Measurements from ENCODE around the gene SHISA7.

DNA sequence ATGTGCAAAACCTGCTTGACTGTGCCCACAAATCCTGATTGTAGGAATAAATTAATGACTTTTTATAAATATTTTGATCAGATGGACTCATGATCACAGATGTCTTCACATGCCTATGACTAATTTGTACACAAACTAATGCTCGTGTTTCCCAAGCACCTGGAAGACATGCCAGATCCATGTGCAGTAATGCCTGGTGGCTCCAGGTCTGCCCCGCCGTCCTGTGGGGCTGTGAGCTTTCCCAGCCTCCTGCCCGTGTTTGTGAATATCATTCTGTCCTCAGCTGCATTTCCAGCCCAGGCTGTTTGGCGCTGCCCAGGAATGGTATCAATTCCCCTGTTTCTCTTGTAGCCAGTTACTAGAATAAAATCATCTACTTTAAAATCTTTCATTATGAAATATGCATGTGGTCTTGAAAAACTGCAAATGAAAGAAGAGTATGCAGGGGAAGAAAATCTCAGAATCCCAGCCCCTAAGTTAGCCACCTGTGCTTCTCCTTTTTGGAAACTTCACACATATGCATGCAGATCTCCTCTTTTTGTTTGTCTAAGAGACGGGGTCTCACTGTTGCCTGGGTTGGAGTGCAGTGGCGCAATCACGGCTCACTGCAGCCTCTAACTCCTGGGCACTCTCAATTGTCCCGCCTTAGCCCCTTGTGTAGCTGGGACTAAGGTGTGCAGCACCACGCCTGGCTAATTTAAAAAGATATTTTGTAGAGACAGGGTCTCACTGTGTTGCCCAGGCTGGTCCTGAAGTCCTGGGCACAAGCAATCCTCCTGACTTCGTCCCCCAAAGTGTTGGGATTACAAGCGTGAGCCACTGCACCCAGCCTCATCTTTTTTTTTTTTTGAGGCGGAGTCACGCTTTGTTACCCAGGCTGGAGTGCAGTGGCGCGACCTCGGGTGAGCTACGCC lies 51.1 kb downstream of the SHISA7 start:
- TF ChIP-seq, protein P1, sequence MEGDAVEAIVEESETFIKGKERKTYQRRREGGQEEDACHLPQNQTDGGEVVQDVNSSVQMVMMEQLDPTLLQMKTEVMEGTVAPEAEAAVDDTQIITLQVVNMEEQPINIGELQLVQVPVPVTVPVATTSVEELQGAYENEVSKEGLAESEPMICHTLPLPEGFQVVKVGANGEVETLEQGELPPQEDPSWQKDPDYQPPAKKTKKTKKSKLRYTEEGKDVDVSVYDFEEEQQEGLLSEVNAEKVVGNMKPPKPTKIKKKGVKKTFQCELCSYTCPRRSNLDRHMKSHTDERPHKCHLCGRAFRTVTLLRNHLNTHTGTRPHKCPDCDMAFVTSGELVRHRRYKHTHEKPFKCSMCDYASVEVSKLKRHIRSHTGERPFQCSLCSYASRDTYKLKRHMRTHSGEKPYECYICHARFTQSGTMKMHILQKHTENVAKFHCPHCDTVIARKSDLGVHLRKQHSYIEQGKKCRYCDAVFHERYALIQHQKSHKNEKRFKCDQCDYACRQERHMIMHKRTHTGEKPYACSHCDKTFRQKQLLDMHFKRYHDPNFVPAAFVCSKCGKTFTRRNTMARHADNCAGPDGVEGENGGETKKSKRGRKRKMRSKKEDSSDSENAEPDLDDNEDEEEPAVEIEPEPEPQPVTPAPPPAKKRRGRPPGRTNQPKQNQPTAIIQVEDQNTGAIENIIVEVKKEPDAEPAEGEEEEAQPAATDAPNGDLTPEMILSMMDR (IDR thresholded peaks at IDR 0.05) = no peak
- no peak for TF ChIP-seq POLR2A (IDR thresholded peaks at IDR 0.05)

All from esophagus squamous epithelium (tissue), 4 donors.